ENCODE data around the gene LNPK.

DNA sequence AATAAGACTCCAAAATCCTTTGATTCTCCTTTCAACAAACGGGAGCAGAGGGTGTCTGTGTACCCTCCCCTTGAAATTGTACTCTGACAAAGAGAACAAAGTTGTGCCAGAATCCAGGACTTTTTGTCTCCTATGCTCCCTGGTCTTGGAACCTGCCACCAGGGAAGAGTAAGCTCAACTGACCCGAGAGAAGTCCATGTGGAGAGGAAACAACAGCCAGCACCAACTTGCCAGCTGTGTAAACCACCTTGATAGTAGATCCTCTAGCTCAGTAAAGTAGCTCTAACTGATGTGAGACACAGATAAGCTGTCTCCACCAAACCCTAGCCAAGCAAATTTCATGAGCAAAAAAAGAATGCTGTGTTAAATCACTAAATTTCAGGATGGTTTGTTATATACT is 46.9 kb downstream of the LNPK start:
- no peak for TF ChIP-seq POLR2A (IDR thresholded peaks at IDR 0.05)
- no peak for TF ChIP-seq CTCF (IDR thresholded peaks at IDR 0.05)

Data from vagina (tissue), 2 donors.